ENCODE data around the gene SLC37A2. TPM values are rescaled to one million over a fixed set of nuclear protein-coding genes. Genes with fewer than 3 reads are reported as not detected.
A peak's percentile ranks its signal among the peaks of the same experiment; 100 is the strongest.

SLC37A2 gene
- total and polyA plus RNA-seq, 2 donors (not counting 3 experiments of a cell fraction or from before 2014, with no cell fraction given): 1.1 to 1.7 TPM

GRCh38 chr11:125082611-125083311, 19.7 kb downstream of the SLC37A2 start:
- H3K27ac ChIP-seq (ENCODE audit: insufficient read depth, low read depth, low read length): peak overlapping the region; percentile 52
- CTCF ChIA-PET: interaction anchor here (0.5 to 1.6 kb wide), 12 partner anchors 9 to 346 kb away, joined by 3 to 11 read pairs (median 4); partner anchors contain the start of gene TMEM218
- H2AFZ ChIP-seq (ENCODE audit: low read depth, low read length): peak overlapping the region; percentile 71
- H3K4me1 ChIP-seq (ENCODE audit: control insufficient read depth, extremely low read depth, insufficient read depth, low read length): peaks cover 12% of the 10 kb centered on the region
- no peaks in the 10 kb centered on the region for H4K20me1 ChIP-seq (replicated peaks; ENCODE audit: control insufficient read depth, extremely low read depth, insufficient read depth, low read length)
- H3K9me3 ChIP-seq (replicated peaks; ENCODE audit: control insufficient read depth, insufficient read depth, low read length): no peaks in the 10 kb centered on the region
- H3K4me3 ChIP-seq (replicated peaks in 1 of 3; ENCODE audit: insufficient read depth in 1 of 3, low read depth in 1 of 3, low read length in 3 of 3): no peak overlapping the region
- H3K9ac ChIP-seq (replicated peaks; ENCODE audit: extremely low read depth, insufficient read depth, low read length): no peak overlapping the region
- dilution Hi-C loops (cut with MboI; ENCODE audit: extremely low pct_ligation_motif_present, low sequenced_read_pairs): no loop called here
- no peaks in the 10 kb centered on the region for H3K36me3 ChIP-seq (ENCODE audit: control insufficient read depth in 2 of 2, extremely low read depth in 1 of 2, insufficient read depth in 2 of 2, low read length in 2 of 2)
- no TSS peak for BruUV-seq (replicated peaks)
- no peaks in the 10 kb centered on the region for H3K27me3 ChIP-seq (ENCODE audit: control insufficient read depth in 2 of 2, insufficient read depth in 2 of 2, low read length in 2 of 2)
- no peaks in the 10 kb centered on the region for H3K79me2 ChIP-seq (ENCODE audit: control insufficient read depth, insufficient read depth, low read length)
- FAIRE-seq (peak; percentile 96), DNase-seq (ENCODE audit: low read depth, low spot score) (peak; percentile 77)
- intact Hi-C loops (cut with micrococcal nuclease): no loop called here
- TF ChIP-seq POLR2AphosphoS5 (IDR thresholded peaks at IDR 0.05; ENCODE audit: insufficient read depth, low read depth, low read length) (peak; percentile 51), GATA2 (IDR thresholded peaks at IDR 0.05; ENCODE audit: insufficient read depth, insufficient read length, low read depth, low read length) (no peak), FOS (IDR thresholded peaks at IDR 0.05; ENCODE audit: borderline replicate concordance, insufficient read depth, low read length) (peak; percentile 56), CTCF (IDR thresholded peaks at IDR 0.05; ENCODE audit: extremely low read depth in 1 of 2, insufficient read depth in 1 of 2, low read depth in 1 of 2, low read length in 2 of 2) (no peak)
- peak overlapping the region; percentile 2 for H3K4me2 ChIP-seq (ENCODE audit: insufficient read depth, low read length)
- H3K9me1 ChIP-seq (replicated peaks; ENCODE audit: control insufficient read depth, extremely low read depth, insufficient read depth, low read length): no peaks in the 10 kb centered on the region
- POLR2A ChIA-PET: interaction anchor here (0.6 to 0.7 kb wide), 2 partner anchors 132 to 204 kb away, joined by 3 to 8 read pairs; no protein-coding TSS in a partner anchor

All from endothelial cell of umbilical vein (primary cell).